Bronchial epithelial cell (primary cell): ENCODE data around the gene CNTNAP2. TPM values are rescaled to one million over a fixed set of nuclear protein-coding genes. Genes with fewer than 3 reads are reported as not detected.
A peak's percentile ranks its signal among the peaks of the same experiment; 100 is the strongest.

ENCODE experiments used
- DNase-seq: peaks from one replicate; pipeline ENCODE4 v3.0.0-alpha.2; 2010; ENCODE audit warnings: low read depth
- FAIRE-seq: peaks from 2 replicates; lab custom pipeline; 2011; peaks lifted over from hg19 to GRCh38; lab: Jason Lieb, UNC
- H3K27me3 ChIP-seq: 2 replicates; pipeline ENCODE4 v1.5.1; 2011; ENCODE audit warnings: low read length; ENCODE audit not compliant: control insufficient read depth, insufficient read depth
- H3K36me3 ChIP-seq: 2 replicates; pipeline ENCODE4 v1.5.1; 2011; ENCODE audit warnings: low read length; ENCODE audit not compliant: control insufficient read depth, insufficient read depth
- H3K4me3 ChIP-seq: 2 replicates; pipeline ENCODE4 v1.5.1; 2011; ENCODE audit warnings: mild to moderate bottlenecking, low read depth, low read length, control low read depth
- total RNA-seq: library from RNA; depleted of rRNA; stranded (reverse); fragments of >200 nt; gene quantifications from 2 replicates; pipeline ENCODE4 v1.2.1, GENCODE V29; 2014
- TF ChIP-seq, protein P1 (sequence below): IDR thresholded peaks from 2 replicates; pipeline ENCODE4 v1.5.1; 2011; ENCODE audit warnings: mild to moderate bottlenecking, moderate library complexity, low read length, control low read depth, inconsistent platforms; ENCODE audit not compliant: insufficient read depth, severe bottlenecking

The CNTNAP2 gene
- total RNA-seq, 1 donor from 2014 or later = 0.26 TPM

- DNase-seq = peak; percentile 74
- no peak overlapping the region for H3K4me3 ChIP-seq
- H3K36me3 ChIP-seq = no peaks in the 10 kb centered on the region
- H3K27me3 ChIP-seq = no peaks in the 10 kb centered on the region
- TF ChIP-seq, protein P1, sequence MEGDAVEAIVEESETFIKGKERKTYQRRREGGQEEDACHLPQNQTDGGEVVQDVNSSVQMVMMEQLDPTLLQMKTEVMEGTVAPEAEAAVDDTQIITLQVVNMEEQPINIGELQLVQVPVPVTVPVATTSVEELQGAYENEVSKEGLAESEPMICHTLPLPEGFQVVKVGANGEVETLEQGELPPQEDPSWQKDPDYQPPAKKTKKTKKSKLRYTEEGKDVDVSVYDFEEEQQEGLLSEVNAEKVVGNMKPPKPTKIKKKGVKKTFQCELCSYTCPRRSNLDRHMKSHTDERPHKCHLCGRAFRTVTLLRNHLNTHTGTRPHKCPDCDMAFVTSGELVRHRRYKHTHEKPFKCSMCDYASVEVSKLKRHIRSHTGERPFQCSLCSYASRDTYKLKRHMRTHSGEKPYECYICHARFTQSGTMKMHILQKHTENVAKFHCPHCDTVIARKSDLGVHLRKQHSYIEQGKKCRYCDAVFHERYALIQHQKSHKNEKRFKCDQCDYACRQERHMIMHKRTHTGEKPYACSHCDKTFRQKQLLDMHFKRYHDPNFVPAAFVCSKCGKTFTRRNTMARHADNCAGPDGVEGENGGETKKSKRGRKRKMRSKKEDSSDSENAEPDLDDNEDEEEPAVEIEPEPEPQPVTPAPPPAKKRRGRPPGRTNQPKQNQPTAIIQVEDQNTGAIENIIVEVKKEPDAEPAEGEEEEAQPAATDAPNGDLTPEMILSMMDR = no peak
- FAIRE-seq = no peak
Measured at GRCh38 chr7:148332191-148333186, 2215.9 kb downstream of the CNTNAP2 start.

DNA sequence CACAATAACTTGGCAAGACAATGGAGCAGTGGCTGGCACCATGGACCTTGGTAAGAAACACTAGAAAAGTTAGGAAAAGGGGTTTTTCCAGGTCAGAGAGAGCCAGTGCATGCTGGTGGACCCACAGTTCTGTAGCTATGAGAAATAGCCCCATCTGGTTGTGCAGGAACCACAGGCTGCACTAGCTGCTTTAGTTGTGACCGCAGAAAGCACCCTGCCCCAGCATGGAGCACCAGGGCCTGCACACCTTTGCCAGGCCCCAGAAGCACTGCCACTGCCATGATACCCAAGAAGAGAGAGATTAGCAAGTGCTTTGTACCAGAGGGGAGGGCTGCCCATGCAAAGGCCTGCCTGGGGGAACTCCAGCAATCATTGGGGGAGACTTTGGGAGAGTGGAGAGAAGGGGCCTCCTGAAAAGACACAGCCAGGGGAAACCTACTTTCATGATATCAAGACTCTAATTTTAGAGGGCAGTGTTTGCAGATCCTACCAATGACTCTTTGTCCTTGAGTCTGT, 2217.9 kb downstream of the CNTNAP2 start:
- TF ChIP-seq, protein P1 = no peak
- H3K4me3 ChIP-seq = no peak overlapping the region
- no peaks in the 10 kb centered on the region for H3K36me3 ChIP-seq
- FAIRE-seq = no peak
- DNase-seq = no peak
- no peaks in the 10 kb centered on the region for H3K27me3 ChIP-seq

DNA sequence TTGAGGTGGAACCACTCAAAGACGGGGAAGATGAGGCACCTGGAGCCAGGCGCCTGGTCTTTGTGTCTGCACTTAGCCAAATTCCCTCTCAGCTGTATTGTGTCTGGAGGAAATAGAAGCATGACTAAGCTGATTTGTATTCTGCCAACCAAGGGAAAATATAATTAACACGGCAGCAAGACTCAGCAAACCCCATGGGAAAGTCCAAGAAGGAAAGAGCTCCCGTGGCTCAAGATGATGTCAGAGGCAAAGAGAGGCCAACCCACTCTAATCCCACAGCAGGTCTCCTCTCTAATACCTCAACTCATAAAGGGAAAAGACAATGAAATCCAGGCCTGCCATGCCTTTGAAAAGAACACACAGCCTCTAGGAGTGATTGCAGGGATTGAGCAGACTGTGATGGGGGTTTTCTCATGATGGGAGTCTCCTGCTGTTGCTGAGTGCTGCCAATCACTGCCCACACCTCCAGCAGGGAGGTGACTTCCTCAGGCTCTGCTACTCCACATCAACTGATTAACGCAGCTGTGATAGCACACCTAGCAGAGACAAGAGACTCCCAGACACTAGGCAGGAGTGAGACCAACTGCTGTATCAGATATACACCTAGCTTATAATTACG, 2218.5 kb downstream of the CNTNAP2 start:
- DNase-seq (peak; percentile 95), FAIRE-seq (no peak)
- no peaks in the 10 kb centered on the region for H3K27me3 ChIP-seq
- H3K36me3 ChIP-seq = no peaks in the 10 kb centered on the region
- TF ChIP-seq, protein P1 = no peak
- no peak overlapping the region for H3K4me3 ChIP-seq

- Histone ChIP-seq H3K4me3 (no peak overlapping the region), H3K27me3 (no peaks in the 10 kb centered on the region), H3K36me3 (no peaks in the 10 kb centered on the region)
- DNase-seq = no peak
- FAIRE-seq = no peak
- TF ChIP-seq, protein P1 = no peak
Measured at GRCh38 chr7:148335790-148336189, 2219.2 kb downstream of the CNTNAP2 start.

DNA sequence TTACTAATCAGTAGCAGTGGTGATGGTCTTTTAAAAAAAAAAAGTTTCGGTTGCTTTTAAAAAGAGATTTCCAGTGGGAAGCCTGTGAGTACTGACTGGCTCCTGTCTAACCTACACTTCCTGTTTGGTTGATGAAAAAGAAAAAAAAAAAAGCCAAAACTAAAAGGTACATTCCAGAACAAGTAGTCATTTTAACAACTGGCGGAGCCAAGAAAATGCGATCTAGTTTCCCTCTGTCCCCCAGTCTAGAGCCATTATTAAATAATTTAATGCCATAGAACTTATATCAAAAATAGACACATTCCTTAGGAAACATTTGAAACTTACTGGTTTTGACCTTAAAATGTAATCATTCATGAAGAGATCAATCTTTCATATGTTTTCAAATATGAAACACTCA, 2219.8 kb downstream of the CNTNAP2 start:
- Histone ChIP-seq H3K4me3 (no peak overlapping the region), H3K36me3 (no peaks in the 10 kb centered on the region), H3K27me3 (no peaks in the 10 kb centered on the region)
- DNase-seq (peak; percentile 65), FAIRE-seq (no peak)
- TF ChIP-seq, protein P1 = no peak
